ENCODE measurements around the gene MCTP2. TPM values are rescaled to one million over a fixed set of nuclear protein-coding genes. Genes with fewer than 3 reads are reported as not detected.

The MCTP2 gene
- total and polyA plus RNA-seq, 9 of the 15 experiments (the other 6 are each of a cell fraction or from before 2014, with no cell fraction given) = 0.07 TPM; not detected in 8

GRCh38 chr15:94455297-94455696 lies 223.9 kb downstream of the MCTP2 start:
- Histone ChIP-seq H3K79me2 (ENCODE audit: control insufficient read depth, insufficient read depth, low read length) (no peaks in the 10 kb centered on the region), H3K27me3 (ENCODE audit: control insufficient read depth in 2 of 2, insufficient read depth in 2 of 2, low read length in 2 of 2) (no peaks in the 10 kb centered on the region), H3K4me1 (replicated peaks in 1 of 2; ENCODE audit: control insufficient read depth in 2 of 2, insufficient read depth in 2 of 2, low read length in 2 of 2) (no peaks in the 10 kb centered on the region), H3K27ac (ENCODE audit: extremely low read depth, low read depth, low read length) (no peak overlapping the region), H3K36me3 (ENCODE audit: control insufficient read depth, insufficient read depth, low read length) (no peaks in the 10 kb centered on the region), H3K9me3 (replicated peaks; ENCODE audit: control insufficient read depth, insufficient read depth, low read depth, low read length) (no peaks in the 10 kb centered on the region), H3K9me1 (ENCODE audit: control insufficient read depth, insufficient read depth, low read length) (no peaks in the 10 kb centered on the region), H3K4me2 (ENCODE audit: insufficient read depth, low read length) (no peak overlapping the region), H2AFZ (ENCODE audit: low read depth, low read length) (no peak overlapping the region), H4K20me1 (replicated peaks; ENCODE audit: control insufficient read depth, insufficient read depth, low read length) (no peaks in the 10 kb centered on the region), H3K9ac (ENCODE audit: insufficient read depth in 1 of 2, low read depth in 2 of 2, low read length in 2 of 2) (no peak overlapping the region), H3K4me3 (no peak overlapping the region)
- ChIA-PET CTCF (ENCODE audit: low intra/inter-chr PET ratio) (no interaction called here), POLR2A (no interaction called here)
- ATAC-seq = no peak
- in situ Hi-C loops (cut with MboI) (no loop called here), intact Hi-C loops (cut with micrococcal nuclease) (no loop called here)
- TF ChIP-seq ZNF174 (CRISPR knock-in tag; IDR thresholded peaks at IDR 0.05) = no peak
- TF ChIP-seq CREM (IDR thresholded peaks at IDR 0.05; ENCODE audit: low read depth) = no peak
- TF ChIP-seq CREBBP (IDR thresholded peaks at IDR 0.05; ENCODE audit: low read depth, low read length) = no peak
- no peak for TF ChIP-seq ATF2 (CRISPR knock-in tag; IDR thresholded peaks at IDR 0.05)
- DNase-seq (ENCODE audit: extremely low read depth in 1 of 4, low spot score in 3 of 4) = no peak
- 5% methylated on average over 9 of the region's 9 CpGs for WGBS (ENCODE audit: insufficient coverage, low coverage, missing lambda C conversion rate)
- FAIRE-seq = no peak
- BruUV-seq (replicated peaks) = no TSS peak

- in situ Hi-C loops (cut with MboI) (no loop called here), intact Hi-C loops (cut with micrococcal nuclease) (no loop called here)
- no TSS peak for BruUV-seq (replicated peaks)
- Histone ChIP-seq H3K27me3 (ENCODE audit: control insufficient read depth in 2 of 2, insufficient read depth in 2 of 2, low read length in 2 of 2) (no peaks in the 10 kb centered on the region), H3K4me3 (no peak overlapping the region), H3K9me1 (ENCODE audit: control insufficient read depth, insufficient read depth, low read length) (no peaks in the 10 kb centered on the region), H3K36me3 (ENCODE audit: control insufficient read depth, insufficient read depth, low read length) (no peaks in the 10 kb centered on the region), H3K9ac (ENCODE audit: insufficient read depth in 1 of 2, low read depth in 2 of 2, low read length in 2 of 2) (no peak overlapping the region), H3K4me2 (ENCODE audit: insufficient read depth, low read length) (no peak overlapping the region), H3K79me2 (ENCODE audit: control insufficient read depth, insufficient read depth, low read length) (no peaks in the 10 kb centered on the region), H2AFZ (ENCODE audit: low read depth, low read length) (no peak overlapping the region), H3K9me3 (replicated peaks; ENCODE audit: control insufficient read depth, insufficient read depth, low read depth, low read length) (no peaks in the 10 kb centered on the region), H3K27ac (ENCODE audit: extremely low read depth, low read depth, low read length) (no peak overlapping the region), H4K20me1 (replicated peaks; ENCODE audit: control insufficient read depth, insufficient read depth, low read length) (no peaks in the 10 kb centered on the region), H3K4me1 (replicated peaks in 1 of 2; ENCODE audit: control insufficient read depth in 2 of 2, insufficient read depth in 2 of 2, low read length in 2 of 2) (no peaks in the 10 kb centered on the region)
- CTCF ChIA-PET (ENCODE audit: low intra/inter-chr PET ratio) = no interaction called here
- DNase-seq (ENCODE audit: extremely low read depth in 1 of 4, low spot score in 3 of 4) (no peak), ATAC-seq (no peak), FAIRE-seq (no peak)
- no peak for TF ChIP-seq ZNF707 (CRISPR knock-in tag; conservative IDR thresholded peaks at IDR 0.05)
- TF ChIP-seq RBBP5 (IDR thresholded peaks at IDR 0.05; ENCODE audit: borderline replicate concordance, insufficient read depth, low read length, poor library complexity, severe bottlenecking) = no peak
- no peak for TF ChIP-seq MAFK (IDR thresholded peaks at IDR 0.05; ENCODE audit: low read length)
- no peak for TF ChIP-seq SAFB2 (IDR thresholded peaks at IDR 0.05; ENCODE audit: borderline replicate concordance, low read depth, low read length, severe bottlenecking)
- no peak for TF ChIP-seq SP1 (CRISPR knock-in tag; IDR thresholded peaks at IDR 0.05)
- TF ChIP-seq RNF219 (CRISPR knock-in tag; IDR thresholded peaks at IDR 0.05) = no peak
- 1% methylated on average over 5 of the region's 5 CpGs for WGBS (ENCODE audit: insufficient coverage, low coverage, missing lambda C conversion rate)
- POLR2A ChIA-PET = no interaction called here
Measured at GRCh38 chr15:94456226-94456625, 224.9 kb downstream of the MCTP2 start.

Data from K562 (cell line).